Right lobe of liver (tissue), 4 donors: ENCODE data around the gene UBE2M.

Experiments
- POLR2A ChIP-seq: fragments of 450-650 bp; IDR thresholded peaks from one replicate; pipeline ENCODE4 v1.6.1; 2017; ENCODE audit warnings: antibody characterized with exemption, mild to moderate bottlenecking
- TF ChIP-seq, protein P1 (sequence below), 4 donors: fragments of 200-600 bp in 3 of 4; fragments of 450-650 bp in 1 of 4; IDR thresholded peaks; one replicate each; pipeline versions ENCODE4 v1.5.1 to v1.8.0; 2016 to 2022; ENCODE audit warnings: antibody characterized with exemption in 4 of 4, mild to moderate bottlenecking in 2 of 4
- donor health status: DM: no; HTN: no; CAD: no.
- donor health status: DM: no; HTN: no; CAD: no.
- donor health status: DM: no; HTN: yes; CAD: no.

GRCh38 chr19:58543826-58544590 lies 14.4 kb downstream of the UBE2M start, which contains the start of gene TRIM28:
- peak; percentile 96 for TF ChIP-seq POLR2A
- TF ChIP-seq, protein P1, sequence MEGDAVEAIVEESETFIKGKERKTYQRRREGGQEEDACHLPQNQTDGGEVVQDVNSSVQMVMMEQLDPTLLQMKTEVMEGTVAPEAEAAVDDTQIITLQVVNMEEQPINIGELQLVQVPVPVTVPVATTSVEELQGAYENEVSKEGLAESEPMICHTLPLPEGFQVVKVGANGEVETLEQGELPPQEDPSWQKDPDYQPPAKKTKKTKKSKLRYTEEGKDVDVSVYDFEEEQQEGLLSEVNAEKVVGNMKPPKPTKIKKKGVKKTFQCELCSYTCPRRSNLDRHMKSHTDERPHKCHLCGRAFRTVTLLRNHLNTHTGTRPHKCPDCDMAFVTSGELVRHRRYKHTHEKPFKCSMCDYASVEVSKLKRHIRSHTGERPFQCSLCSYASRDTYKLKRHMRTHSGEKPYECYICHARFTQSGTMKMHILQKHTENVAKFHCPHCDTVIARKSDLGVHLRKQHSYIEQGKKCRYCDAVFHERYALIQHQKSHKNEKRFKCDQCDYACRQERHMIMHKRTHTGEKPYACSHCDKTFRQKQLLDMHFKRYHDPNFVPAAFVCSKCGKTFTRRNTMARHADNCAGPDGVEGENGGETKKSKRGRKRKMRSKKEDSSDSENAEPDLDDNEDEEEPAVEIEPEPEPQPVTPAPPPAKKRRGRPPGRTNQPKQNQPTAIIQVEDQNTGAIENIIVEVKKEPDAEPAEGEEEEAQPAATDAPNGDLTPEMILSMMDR (IDR thresholded peaks at IDR 0.05), result no peak
